Measurements from ENCODE around the gene NCDN. TPM values are rescaled to one million over a fixed set of nuclear protein-coding genes. Genes with fewer than 3 reads are reported as not detected.
A peak's percentile ranks its signal among the peaks of the same experiment; 100 is the strongest.

NCDN gene
- total and polyA plus RNA-seq, 4 donors = 4.3 to 21.7 (median 15.6) TPM

GRCh38 chr1:35558374-35559316, 1.0 kb downstream of the NCDN start:
- WGBS, 2 donors = 22 to 26% methylated on average over 24 to 26 of the region's 26 CpGs
- intact Hi-C loops (cut with DNase I) = loop anchor here in 1 of 2 donors (10.0 kb wide), 1 partner anchor 364 kb away; the partner anchor contains the start of gene SFPQ
- DNase-seq = peak in 1 of 2 donors; percentile 71
- Histone ChIP-seq H3K27me3 (ENCODE audit: control insufficient read depth in 1 of 2, insufficient read depth in 2 of 2, low read length in 1 of 2) (no peaks in the 10 kb centered on the region), H3K4me3 (ENCODE audit: low read length in 2 of 2) (peak overlapping the region; percentile 50 to 85), H3K9me3 (ENCODE audit: control insufficient read depth, low read length) (no peaks in the 10 kb centered on the region), H3K4me1 (ENCODE audit: control insufficient read depth in 1 of 2, insufficient read depth in 2 of 2, low read length in 2 of 2) (no peaks in the 10 kb centered on the region), H3K36me3 (ENCODE audit: control insufficient read depth in 1 of 2, insufficient read depth in 2 of 2, low read length in 1 of 2) (no peaks in the 10 kb centered on the region), H3K27ac (ENCODE audit: low read depth in 1 of 2, low read length in 2 of 2) (peak overlapping the region in 1 of 2 donors; percentile 1)
- ATAC-seq (ENCODE audit: low FRiP score) = no peak

GRCh38 chr1:35559317-35559944, 1.8 kb downstream of the NCDN start:
- Histone ChIP-seq H3K9me3 (ENCODE audit: control insufficient read depth, low read length) (no peaks in the 10 kb centered on the region), H3K4me3 (ENCODE audit: low read length in 2 of 2) (no peak overlapping the region), H3K36me3 (ENCODE audit: control insufficient read depth in 1 of 2, insufficient read depth in 2 of 2, low read length in 1 of 2) (no peaks in the 10 kb centered on the region), H3K4me1 (ENCODE audit: control insufficient read depth in 1 of 2, insufficient read depth in 2 of 2, low read length in 2 of 2) (no peaks in the 10 kb centered on the region), H3K27ac (ENCODE audit: low read depth in 1 of 2, low read length in 2 of 2) (no peak overlapping the region), H3K27me3 (ENCODE audit: control insufficient read depth in 1 of 2, insufficient read depth in 2 of 2, low read length in 1 of 2) (no peaks in the 10 kb centered on the region)
- intact Hi-C loops (cut with DNase I) = loop anchor here in 1 of 2 donors (10.0 kb wide), 1 partner anchor 365 kb away; the partner anchor contains the start of gene SFPQ
- DNase-seq (no peak), ATAC-seq (ENCODE audit: low FRiP score) (no peak)
- 73 to 77% methylated on average over 7 of the region's 7 CpGs for WGBS, 2 donors

- ATAC-seq (ENCODE audit: low FRiP score) = no peak
- Histone ChIP-seq H3K27ac (ENCODE audit: low read depth in 1 of 2, low read length in 2 of 2) (peak overlapping the region in 1 of 2 donors; percentile 25), H3K9me3 (ENCODE audit: control insufficient read depth, low read length) (no peaks in the 10 kb centered on the region), H3K27me3 (ENCODE audit: control insufficient read depth in 1 of 2, insufficient read depth in 2 of 2, low read length in 1 of 2) (no peaks in the 10 kb centered on the region), H3K4me1 (ENCODE audit: control insufficient read depth in 1 of 2, insufficient read depth in 2 of 2, low read length in 2 of 2) (no peaks in the 10 kb centered on the region), H3K4me3 (ENCODE audit: low read length in 2 of 2) (no peak overlapping the region), H3K36me3 (ENCODE audit: control insufficient read depth in 1 of 2, insufficient read depth in 2 of 2, low read length in 1 of 2) (no peaks in the 10 kb centered on the region)
- intact Hi-C loops (cut with DNase I) = loop anchor here in 1 of 2 donors (10.0 kb wide), 1 partner anchor 366 kb away; the partner anchor contains the start of gene SFPQ
- 34 to 36% methylated on average over 44 of the region's 44 CpGs for WGBS, 2 donors
- DNase-seq = peak; percentile 74 to 88
These were observed 2.9 kb downstream of the NCDN start for GRCh38 chr1:35560256-35561225.

GRCh38 chr1:35561297-35561971, 3.8 kb downstream of the NCDN start:
- whole genome bisulfite sequencing, 2 donors = 88 to 90% methylated on average over 11 of the region's 11 CpGs
- ATAC-seq (ENCODE audit: low FRiP score) (no peak), DNase-seq (peak in 1 of 2 donors; percentile 59)
- H3K4me3 ChIP-seq (ENCODE audit: low read length in 2 of 2) = no peak overlapping the region
- H3K9me3 ChIP-seq (ENCODE audit: control insufficient read depth, low read length) = no peaks in the 10 kb centered on the region
- H3K36me3 ChIP-seq (ENCODE audit: control insufficient read depth in 1 of 2, insufficient read depth in 2 of 2, low read length in 1 of 2) = no peaks in the 10 kb centered on the region
- no peaks in the 10 kb centered on the region for H3K4me1 ChIP-seq (ENCODE audit: control insufficient read depth in 1 of 2, insufficient read depth in 2 of 2, low read length in 2 of 2)
- H3K27ac ChIP-seq (ENCODE audit: low read depth in 1 of 2, low read length in 2 of 2) = no peak overlapping the region
- intact Hi-C loops (cut with DNase I) = loop anchor here in 1 of 2 donors (10.0 kb wide), 1 partner anchor 367 kb away; the partner anchor contains the start of gene SFPQ
- no peaks in the 10 kb centered on the region for H3K27me3 ChIP-seq (ENCODE audit: control insufficient read depth in 1 of 2, insufficient read depth in 2 of 2, low read length in 1 of 2)

- intact Hi-C loops (cut with DNase I) = loop anchor here in 1 of 2 donors (10.0 kb wide), 1 partner anchor 367 kb away; the partner anchor contains the start of gene SFPQ
- no peak overlapping the region for H3K27ac ChIP-seq (ENCODE audit: low read depth in 1 of 2, low read length in 2 of 2)
- no peaks in the 10 kb centered on the region for H3K36me3 ChIP-seq (ENCODE audit: control insufficient read depth in 1 of 2, insufficient read depth in 2 of 2, low read length in 1 of 2)
- no peaks in the 10 kb centered on the region for H3K4me1 ChIP-seq (ENCODE audit: control insufficient read depth in 1 of 2, insufficient read depth in 2 of 2, low read length in 2 of 2)
- H3K4me3 ChIP-seq (ENCODE audit: low read length in 2 of 2) = no peak overlapping the region
- DNase-seq = peak in 1 of 2 donors; percentile 75
- no peak for ATAC-seq (ENCODE audit: low FRiP score)
- WGBS, 2 donors = 92 to 94% methylated on average over 15 of the region's 15 CpGs
- no peaks in the 10 kb centered on the region for H3K27me3 ChIP-seq (ENCODE audit: control insufficient read depth in 1 of 2, insufficient read depth in 2 of 2, low read length in 1 of 2)
- H3K9me3 ChIP-seq (ENCODE audit: control insufficient read depth, low read length) = no peaks in the 10 kb centered on the region
These were observed 4.5 kb downstream of the NCDN start for GRCh38 chr1:35561972-35562680.

GRCh38 chr1:35563166-35563565, 5.6 kb downstream of the NCDN start:
- WGBS, 2 donors = 88 to 93% methylated on average over 12 of the region's 12 CpGs
- no peaks in the 10 kb centered on the region for H3K4me1 ChIP-seq (ENCODE audit: control insufficient read depth in 1 of 2, insufficient read depth in 2 of 2, low read length in 2 of 2)
- ATAC-seq (ENCODE audit: low FRiP score) (no peak), DNase-seq (peak in 1 of 2 donors; percentile 69)
- H3K4me3 ChIP-seq (ENCODE audit: low read length in 2 of 2) = no peak overlapping the region
- intact Hi-C loops (cut with DNase I) = loop anchor here in 1 of 2 donors (10.0 kb wide), 1 partner anchor 368 kb away; the partner anchor contains the start of gene SFPQ
- H3K9me3 ChIP-seq (ENCODE audit: control insufficient read depth, low read length) = no peaks in the 10 kb centered on the region
- no peaks in the 10 kb centered on the region for H3K27me3 ChIP-seq (ENCODE audit: control insufficient read depth in 1 of 2, insufficient read depth in 2 of 2, low read length in 1 of 2)
- no peak overlapping the region for H3K27ac ChIP-seq (ENCODE audit: low read depth in 1 of 2, low read length in 2 of 2)
- no peaks in the 10 kb centered on the region for H3K36me3 ChIP-seq (ENCODE audit: control insufficient read depth in 1 of 2, insufficient read depth in 2 of 2, low read length in 1 of 2)
